ENCODE measurements around the gene ANXA3. TPM values are rescaled to one million over a fixed set of nuclear protein-coding genes. Genes with fewer than 3 reads are reported as not detected.
A peak's percentile ranks its signal among the peaks of the same experiment; 100 is the strongest.
"Not testable (repeated sequence)": the region's sequence is repeated elsewhere in the genome, so short reads cannot be mapped to it uniquely, and the experiment has no call there.

ANXA3 gene
- polyA plus RNA-seq (ENCODE audit: insufficient read length in 3 of 3), result 10 to 100 TPM; 33.3 to 62.7 (median 53.1) TPM

- DNase-seq (ENCODE audit: low read depth in 3 of 3, low spot score in 2 of 3), result no peak
Observed at GRCh38 chr4:78551420-78552351, at the start of gene ANXA3. ANXA3 (plus strand) TSS chr4:78551770; CDS start chr4:78554474, 2,704 bp downstream.

- not testable (repeated sequence) for DNase-seq (ENCODE audit: low read depth in 3 of 3, low spot score in 2 of 3)
Observed at GRCh38 chr4:78506260-78506659, 45.3 kb upstream of the ANXA3 start.

- DNase-seq (ENCODE audit: low read depth in 3 of 3, low spot score in 2 of 3), result no peak
Observed at GRCh38 chr4:78509043-78509442, 42.5 kb upstream of the ANXA3 start.

GRCh38 chr4:78510108-78510507 lies 41.5 kb upstream of the ANXA3 start:
- no peak for DNase-seq (ENCODE audit: low read depth in 3 of 3, low spot score in 2 of 3)

GRCh38 chr4:78510681-78511080 lies 40.9 kb upstream of the ANXA3 start:
- DNase-seq (ENCODE audit: low read depth in 3 of 3, low spot score in 2 of 3), result no peak

- no peak for DNase-seq (ENCODE audit: low read depth in 3 of 3, low spot score in 2 of 3)
Observed at GRCh38 chr4:78512357-78512920, 39.1 kb upstream of the ANXA3 start.

GRCh38 chr4:78513411-78513975 lies 38.1 kb upstream of the ANXA3 start:
- no peak for DNase-seq (ENCODE audit: low read depth in 3 of 3, low spot score in 2 of 3)

- DNase-seq (ENCODE audit: low read depth in 3 of 3, low spot score in 2 of 3), result peak in 1 of 3 donors; percentile 39
Observed at GRCh38 chr4:78517050-78517652, 34.4 kb upstream of the ANXA3 start.

GRCh38 chr4:78518561-78518960 lies 33.0 kb upstream of the ANXA3 start:
- no peak for DNase-seq (ENCODE audit: low read depth in 3 of 3, low spot score in 2 of 3)

- DNase-seq (ENCODE audit: low read depth in 3 of 3, low spot score in 2 of 3), result no peak
Observed at GRCh38 chr4:78519962-78520361, 31.6 kb upstream of the ANXA3 start.

GRCh38 chr4:78520808-78521226 lies 30.8 kb upstream of the ANXA3 start:
- DNase-seq (ENCODE audit: low read depth in 3 of 3, low spot score in 2 of 3), result no peak

- DNase-seq (ENCODE audit: low read depth in 3 of 3, low spot score in 2 of 3), result no peak
Observed at GRCh38 chr4:78524009-78524408, 27.6 kb upstream of the ANXA3 start.

GRCh38 chr4:78525559-78525958 lies 26.0 kb upstream of the ANXA3 start:
- no peak for DNase-seq (ENCODE audit: low read depth in 3 of 3, low spot score in 2 of 3)

- DNase-seq (ENCODE audit: low read depth in 3 of 3, low spot score in 2 of 3), result no peak
Observed at GRCh38 chr4:78527103-78527502, 24.5 kb upstream of the ANXA3 start.

- DNase-seq (ENCODE audit: low read depth in 3 of 3, low spot score in 2 of 3), result no peak
Observed at GRCh38 chr4:78527555-78527954, 24.0 kb upstream of the ANXA3 start.

- no peak for DNase-seq (ENCODE audit: low read depth in 3 of 3, low spot score in 2 of 3)
Observed at GRCh38 chr4:78528327-78528726, 23.2 kb upstream of the ANXA3 start.

- DNase-seq (ENCODE audit: low read depth in 3 of 3, low spot score in 2 of 3), result no peak
Observed at GRCh38 chr4:78529569-78530209, 21.9 kb upstream of the ANXA3 start.

- no peak for DNase-seq (ENCODE audit: low read depth in 3 of 3, low spot score in 2 of 3)
Observed at GRCh38 chr4:78532046-78532445, 19.5 kb upstream of the ANXA3 start.

- no peak for DNase-seq (ENCODE audit: low read depth in 3 of 3, low spot score in 2 of 3)
Observed at GRCh38 chr4:78533854-78534253, 17.7 kb upstream of the ANXA3 start.

- DNase-seq (ENCODE audit: low read depth in 3 of 3, low spot score in 2 of 3), result no peak
Observed at GRCh38 chr4:78534286-78534955, 17.1 kb upstream of the ANXA3 start.
